Hepatocyte (in vitro differentiated cells): ENCODE data around the gene KCNB1. TPM values are rescaled to one million over a fixed set of nuclear protein-coding genes. Genes with fewer than 3 reads are reported as not detected.

Experiments used
- DNase-seq: peaks from one replicate; pipeline ENCODE4 v3.0.0-alpha.2; 2016; ENCODE audit warnings: low spot score
- H2AFZ ChIP-seq: fragments of 200-600 bp; sonication (generic); 2 replicates; pipeline ENCODE4 v1.6.0; 2016; ENCODE audit warnings: antibody characterized with exemption, mild to moderate bottlenecking
- H3K27ac ChIP-seq: fragments of 200-600 bp; sonication (generic); 2 replicates; pipeline ENCODE4 v1.5.1; 2016; ENCODE audit warnings: mild to moderate bottlenecking
- H3K27me3 ChIP-seq: fragments of 200-600 bp; sonication (generic); 2 replicates; pipeline ENCODE4 v1.6.1; 2016
- H3K36me3 ChIP-seq: fragments of 200-600 bp; sonication (generic); replicated peaks from 2 replicates; pipeline ENCODE4 v1.5.1; 2016; ENCODE audit warnings: low read depth; ENCODE audit not compliant: insufficient read depth
- H3K4me1 ChIP-seq: fragments of 200-600 bp; sonication (generic); 2 replicates; pipeline ENCODE4 v1.5.1; 2016; ENCODE audit warnings: mild to moderate bottlenecking, moderate library complexity; ENCODE audit not compliant: insufficient read depth
- H3K4me2 ChIP-seq: fragments of 200-600 bp; sonication (generic); 2 replicates; pipeline ENCODE4 v1.6.0; 2016
- H3K4me3 ChIP-seq: fragments of 200-600 bp; sonication (generic); 2 replicates; pipeline ENCODE4 v1.5.1; 2016; ENCODE audit warnings: mild to moderate bottlenecking
- H3K79me2 ChIP-seq: fragments of 200-600 bp; sonication (generic); 2 replicates; pipeline ENCODE4 v1.6.0; 2017; ENCODE audit warnings: mild to moderate bottlenecking
- H3K9me2 ChIP-seq: fragments of 200-600 bp; sonication (generic); replicated peaks from 2 replicates; pipeline ENCODE4 v1.6.0; 2017; ENCODE audit warnings: mild to moderate bottlenecking; ENCODE audit not compliant: insufficient read depth
- H3K9me3 ChIP-seq: fragments of 200-600 bp; sonication (generic); 2 replicates; pipeline ENCODE4 v1.5.1; 2016; ENCODE audit warnings: low read depth, mild to moderate bottlenecking
- H4K20me1 ChIP-seq: fragments of 200-600 bp; sonication (generic); 2 replicates; pipeline ENCODE4 v1.6.0; 2016; ENCODE audit warnings: mild to moderate bottlenecking; ENCODE audit not compliant: insufficient read depth, poor library complexity, severe bottlenecking
- CTCF ChIP-seq: fragments of 200-600 bp; sonication (generic); IDR thresholded peaks from 2 replicates; pipeline ENCODE4 v1.5.1; 2016; ENCODE audit warnings: antibody characterized with exemption, mild to moderate bottlenecking; ENCODE audit not compliant: poor library complexity
- EZH2 ChIP-seq: fragments of 200-600 bp; sonication (generic); IDR thresholded peaks from 2 replicates; pipeline ENCODE4 v1.6.1; 2016; ENCODE audit warnings: antibody characterized with exemption, mild to moderate bottlenecking, borderline replicate concordance
- EZH2phosphoT487 ChIP-seq: fragments of 200-600 bp; sonication (generic); IDR thresholded peaks from one replicate; pipeline ENCODE4 v1.6.1; 2018; ENCODE audit warnings: antibody characterized with exemption, mild to moderate bottlenecking, low read depth, moderate library complexity; ENCODE audit not compliant: unreplicated experiment, severe bottlenecking
- WGBS: methylation state at CpG from one replicate; pipeline ENCODE4 v1.1.6; 2016; ENCODE audit warnings: low lambda C conversion rate; ENCODE audit errors: missing lambda C conversion rate; 5-methylcytosine and 5-hydroxymethylcytosine counted together
- polyA plus RNA-seq: library from polyadenylated mRNA; unstranded; fragments of >200 nt; fragmentation: Nextera tagmentation; extraction: Ambion mirVana; gene quantifications from 2 replicates; pipeline ENCODE4 v1.2.1, GENCODE V29; 2016
- total RNA-seq: library from RNA; depleted of rRNA; stranded (reverse); fragments of >200 nt; gene quantifications from 2 replicates; pipeline ENCODE4 v1.2.3, GENCODE V29; 2014

KCNB1 gene
- total and polyA plus RNA-seq, 2 experiments from 2014 or later = 0.37 to 1.5 TPM

GRCh38 chr20:49501917-49502316 lies 19.4 kb upstream of the KCNB1 start:
- no peaks in the 10 kb centered on the region for H3K9me2 ChIP-seq
- H2AFZ ChIP-seq = no peak overlapping the region
- no peaks in the 10 kb centered on the region for H3K27me3 ChIP-seq
- WGBS = 97% methylated on average over 3 of the region's 3 CpGs
- H4K20me1 ChIP-seq = no peaks in the 10 kb centered on the region
- no peak overlapping the region for H3K4me2 ChIP-seq
- H3K79me2 ChIP-seq = no peaks in the 10 kb centered on the region
- H3K36me3 ChIP-seq = no peaks in the 10 kb centered on the region
- H3K9me3 ChIP-seq = no peaks in the 10 kb centered on the region
- H3K27ac ChIP-seq = no peak overlapping the region
- DNase-seq = no peak
- no peak overlapping the region for H3K4me3 ChIP-seq
- peaks cover 7% of the 10 kb centered on the region for H3K4me1 ChIP-seq
- TF ChIP-seq EZH2 = no peak
- no peak for TF ChIP-seq CTCF
- no peak for TF ChIP-seq EZH2phosphoT487

GRCh38 chr20:49497398-49497669 lies 14.9 kb upstream of the KCNB1 start:
- H3K79me2 ChIP-seq = no peaks in the 10 kb centered on the region
- peaks cover 7% of the 10 kb centered on the region for H3K4me1 ChIP-seq
- H3K4me3 ChIP-seq = no peak overlapping the region
- H3K4me2 ChIP-seq = no peak overlapping the region
- 63% methylated on average over 1 of the region's 1 CpG for WGBS
- H3K27me3 ChIP-seq = no peaks in the 10 kb centered on the region
- no peak for DNase-seq
- no peaks in the 10 kb centered on the region for H3K36me3 ChIP-seq
- no peaks in the 10 kb centered on the region for H4K20me1 ChIP-seq
- TF ChIP-seq EZH2phosphoT487 (no peak), CTCF (no peak), EZH2 (no peak)
- peak overlapping the region; percentile 85 for H3K27ac ChIP-seq
- no peaks in the 10 kb centered on the region for H3K9me3 ChIP-seq
- H2AFZ ChIP-seq = no peak overlapping the region
- H3K9me2 ChIP-seq = no peaks in the 10 kb centered on the region

GRCh38 chr20:49496553-49497397 lies 14.3 kb upstream of the KCNB1 start:
- Histone ChIP-seq H3K27ac (peak overlapping the region; percentile 85), H3K4me3 (no peak overlapping the region), H4K20me1 (no peaks in the 10 kb centered on the region), H3K4me2 (no peak overlapping the region), H3K36me3 (no peaks in the 10 kb centered on the region), H3K4me1 (peaks cover 7% of the 10 kb centered on the region), H2AFZ (no peak overlapping the region), H3K9me3 (no peaks in the 10 kb centered on the region), H3K27me3 (no peaks in the 10 kb centered on the region), H3K9me2 (no peaks in the 10 kb centered on the region), H3K79me2 (no peaks in the 10 kb centered on the region)
- WGBS = 51% methylated on average over 5 of the region's 5 CpGs
- DNase-seq = peak; percentile 37
- TF ChIP-seq EZH2phosphoT487 (no peak), EZH2 (no peak), CTCF (no peak)
